Gastroesophageal sphincter (tissue), 4 donors: ENCODE measurements around the gene YWHAQ. TPM values are rescaled to one million over a fixed set of nuclear protein-coding genes. Genes with fewer than 3 reads are reported as not detected.

Experiments
- ATAC-seq: fragments of 150-250 bp; one replicate; pipeline ENCODE4 v1.9.1; 2016; ENCODE audit warnings: mild to moderate bottlenecking, moderate library complexity
- H3K27ac ChIP-seq, 4 donors: fragments of 200-600 bp; sonication (generic) in 3 of 4; 1 replicate in 3 of 4; 2 replicates in 1 of 4; pipeline ENCODE4 v1.5.1; 2016 to 2019
- H3K27me3 ChIP-seq: fragments of 200-600 bp; sonication (generic); one replicate; pipeline ENCODE4 v1.5.1; 2019
- H3K36me3 ChIP-seq, 2 donors: fragments of 200-600 bp; sonication (generic); one replicate each; pipeline ENCODE4 v1.5.1; 2019; ENCODE audit warnings: control low read depth in 1 of 2
- H3K4me1 ChIP-seq, 3 donors: fragments of 200-600 bp; sonication (generic); 1 replicate in 2 of 3; 2 replicates in 1 of 3; pipeline ENCODE4 v1.5.1; 2016 to 2019; ENCODE audit warnings: control low read depth in 2 of 3
- H3K4me3 ChIP-seq, 2 donors: fragments of 200-600 bp; sonication (generic); one replicate each; pipeline ENCODE4 v1.5.1; 2019; ENCODE audit warnings: mild to moderate bottlenecking in 1 of 2, moderate library complexity in 1 of 2
- H3K9me3 ChIP-seq, 3 donors: fragments of 200-600 bp; sonication (generic); one replicate each; pipeline ENCODE4 v1.5.1; 2017 to 2019; ENCODE audit warnings: control low read depth in 2 of 3
- EP300 ChIP-seq: sonication (generic); formaldehyde crosslinking; IDR thresholded peaks from one replicate; pipeline ENCODE4 v1.6.1; 2017; ENCODE audit warnings: antibody characterized with exemption, mild to moderate bottlenecking
- POLR2A ChIP-seq, 2 donors: fragments of 450-650 bp; IDR thresholded peaks; one replicate each; pipeline ENCODE4 v1.6.1; 2017; ENCODE audit warnings: antibody characterized with exemption in 2 of 2, mild to moderate bottlenecking in 2 of 2, moderate library complexity in 1 of 2
- POLR2AphosphoS5 ChIP-seq: sonication (generic); formaldehyde crosslinking; IDR thresholded peaks from one replicate; pipeline ENCODE4 v1.6.1; 2017; ENCODE audit warnings: antibody characterized with exemption
- WGBS, 2 donors: methylation state at CpG; one replicate each; pipeline ENCODE4 v1.1.5; 2018; ENCODE audit warnings: low coverage in 1 of 2; 5-methylcytosine and 5-hydroxymethylcytosine counted together
- total RNA-seq, 4 donors: library from RNA; depleted of rRNA; stranded (reverse); fragments of >200 nt; gene quantifications; one replicate each; pipeline ENCODE4 v1.1.0, GENCODE V29; 2016
- TF ChIP-seq, protein P1 (sequence below), 4 experiments: fragments of 200-600 bp in 2 of 4; fragments of 450-650 bp in 2 of 4; sonication (generic) in 1 of 4; IDR thresholded peaks; one replicate each; pipeline ENCODE4 v1.5.1; 2017 to 2019; ENCODE audit warnings: antibody characterized with exemption in 4 of 4, mild to moderate bottlenecking in 2 of 4, moderate library complexity in 2 of 4

YWHAQ gene
- total RNA-seq = 100 to 1,000 TPM; 226 to 282 (median 255) TPM

DNA sequence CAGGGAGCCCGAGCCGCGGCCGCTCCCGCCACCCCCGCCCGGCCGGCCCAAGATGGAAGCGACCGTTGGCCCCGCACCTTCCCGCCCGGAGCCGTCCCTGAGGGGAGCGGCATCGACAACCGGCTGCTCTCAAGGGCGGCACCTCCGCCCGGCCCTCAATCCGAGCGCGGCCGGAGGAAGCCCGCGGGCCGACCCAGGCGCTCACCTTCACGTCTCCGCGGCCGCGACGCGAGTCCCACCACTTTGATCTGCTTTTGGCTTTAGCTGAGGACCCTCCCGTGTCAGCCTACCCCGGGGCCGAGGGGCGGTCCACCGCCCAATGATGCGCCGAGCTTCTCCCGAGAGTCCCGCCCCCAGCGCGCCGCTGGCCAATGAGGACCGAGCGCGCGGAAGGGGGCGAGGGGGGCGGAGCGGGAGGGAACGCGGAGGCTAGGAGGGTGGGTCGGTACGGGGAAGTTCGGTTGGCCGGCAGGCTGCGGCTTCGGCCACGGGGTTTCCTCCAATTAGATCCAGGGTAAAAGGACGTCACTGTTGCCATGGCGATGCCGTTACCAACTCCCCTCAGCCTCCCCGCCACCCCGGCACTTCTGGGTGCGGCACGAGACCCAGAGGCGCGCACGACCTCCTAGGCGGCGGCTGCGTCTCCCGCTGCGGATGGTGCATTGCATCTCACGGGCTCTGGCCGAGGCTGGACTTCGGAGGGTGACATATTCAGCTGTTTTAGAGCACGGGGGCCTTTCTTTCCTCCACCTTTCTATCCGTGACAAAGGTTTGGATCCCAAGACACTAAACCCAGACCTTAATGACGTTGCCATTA is at the start of gene YWHAQ:
TSS of gene YWHAQ (minus strand) at position 262 of the 817 bp plus-strand sequence. CDS start 545 bp downstream, outside the sequence.
- no peaks in the 10 kb centered on the region for H3K9me3 ChIP-seq
- TF ChIP-seq, protein P1, sequence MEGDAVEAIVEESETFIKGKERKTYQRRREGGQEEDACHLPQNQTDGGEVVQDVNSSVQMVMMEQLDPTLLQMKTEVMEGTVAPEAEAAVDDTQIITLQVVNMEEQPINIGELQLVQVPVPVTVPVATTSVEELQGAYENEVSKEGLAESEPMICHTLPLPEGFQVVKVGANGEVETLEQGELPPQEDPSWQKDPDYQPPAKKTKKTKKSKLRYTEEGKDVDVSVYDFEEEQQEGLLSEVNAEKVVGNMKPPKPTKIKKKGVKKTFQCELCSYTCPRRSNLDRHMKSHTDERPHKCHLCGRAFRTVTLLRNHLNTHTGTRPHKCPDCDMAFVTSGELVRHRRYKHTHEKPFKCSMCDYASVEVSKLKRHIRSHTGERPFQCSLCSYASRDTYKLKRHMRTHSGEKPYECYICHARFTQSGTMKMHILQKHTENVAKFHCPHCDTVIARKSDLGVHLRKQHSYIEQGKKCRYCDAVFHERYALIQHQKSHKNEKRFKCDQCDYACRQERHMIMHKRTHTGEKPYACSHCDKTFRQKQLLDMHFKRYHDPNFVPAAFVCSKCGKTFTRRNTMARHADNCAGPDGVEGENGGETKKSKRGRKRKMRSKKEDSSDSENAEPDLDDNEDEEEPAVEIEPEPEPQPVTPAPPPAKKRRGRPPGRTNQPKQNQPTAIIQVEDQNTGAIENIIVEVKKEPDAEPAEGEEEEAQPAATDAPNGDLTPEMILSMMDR (IDR thresholded peaks at IDR 0.05) = no peak
- peak; percentile 95 for TF ChIP-seq POLR2A (IDR thresholded peaks at IDR 0.05)
- TF ChIP-seq POLR2AphosphoS5 = peak; percentile 98
- peak; percentile 97 for ATAC-seq
- H3K27ac ChIP-seq = peak within 1 kb of the TSS; percentile 84 to 98 (median 96)
- no peaks in the 10 kb centered on the region for H3K27me3 ChIP-seq
- no peaks in the 10 kb centered on the region for H3K36me3 ChIP-seq
- WGBS, 2 donors = 0% methylated on average over 1 to 2 of the region's 84 CpGs
- H3K4me1 ChIP-seq = peaks cover 4 to 48% (median 20%) of the 10 kb centered on the region in 3 donors
- peak within 1 kb of the TSS; percentile 77 to 88 for H3K4me3 ChIP-seq

DNA sequence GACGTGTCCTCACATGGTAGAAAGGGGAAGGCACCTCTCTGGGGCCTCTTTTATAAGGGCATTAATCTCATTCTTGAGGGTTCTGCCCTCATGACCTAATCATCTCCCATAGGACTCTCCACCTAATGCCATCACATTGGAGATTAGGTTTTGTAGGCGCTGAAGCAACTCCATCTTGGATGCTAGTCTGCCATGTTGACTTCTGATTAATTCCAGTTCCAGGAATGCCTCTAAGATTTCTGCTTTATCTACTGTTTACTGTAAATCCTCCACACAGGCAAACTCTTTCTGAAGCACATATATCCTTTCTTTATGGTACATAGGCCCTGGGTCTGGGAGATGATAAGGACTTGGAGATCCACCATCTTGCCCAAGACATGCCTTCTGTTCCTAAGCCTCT is 49.3 kb upstream of the YWHAQ start:
- H3K36me3 ChIP-seq = no peaks in the 10 kb centered on the region
- no peak overlapping the region for H3K4me3 ChIP-seq
- TF ChIP-seq POLR2A (IDR thresholded peaks at IDR 0.05) (no peak), EP300 (no peak), POLR2AphosphoS5 (no peak)
- TF ChIP-seq, protein P1 (IDR thresholded peaks at IDR 0.05) = no peak
- H3K4me1 ChIP-seq = peaks cover 0 to 6% (median 5%) of the 10 kb centered on the region in 3 donors
- no peaks in the 10 kb centered on the region for H3K9me3 ChIP-seq
- WGBS, 2 donors = 100% methylated on average over 1 to 2 of the region's 2 CpGs
- no peak overlapping the region for H3K27ac ChIP-seq
- ATAC-seq = no peak
- H3K27me3 ChIP-seq = no peaks in the 10 kb centered on the region

DNA sequence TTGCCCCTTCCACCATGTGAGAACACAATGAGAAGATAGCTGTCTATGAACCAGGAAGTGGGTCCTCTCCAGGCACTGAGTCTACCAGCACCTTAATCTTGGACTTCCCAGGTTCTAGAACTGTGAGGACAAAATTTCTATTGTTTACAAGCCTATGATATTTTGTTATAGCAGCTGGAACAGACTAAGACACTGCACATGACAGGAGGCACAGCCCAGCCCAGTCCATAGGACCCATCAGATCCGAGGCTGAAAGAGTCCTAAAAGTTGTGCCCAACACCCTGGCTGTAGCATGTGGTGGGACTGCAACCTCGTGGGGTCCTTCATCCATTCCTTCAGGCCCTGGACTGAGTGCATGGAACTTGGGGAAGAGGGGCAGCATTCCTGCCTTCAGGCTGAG is 48.4 kb upstream of the YWHAQ start:
- no peak for ATAC-seq
- TF ChIP-seq, protein P1 (IDR thresholded peaks at IDR 0.05) = no peak
- no peak for TF ChIP-seq POLR2AphosphoS5
- TF ChIP-seq POLR2A (IDR thresholded peaks at IDR 0.05) = no peak
- no peak for TF ChIP-seq EP300
- WGBS, 2 donors = 92% methylated on average over 2 of the region's 2 CpGs; no CpG with 5 or more reads in 1 of the 2 donors

DNA sequence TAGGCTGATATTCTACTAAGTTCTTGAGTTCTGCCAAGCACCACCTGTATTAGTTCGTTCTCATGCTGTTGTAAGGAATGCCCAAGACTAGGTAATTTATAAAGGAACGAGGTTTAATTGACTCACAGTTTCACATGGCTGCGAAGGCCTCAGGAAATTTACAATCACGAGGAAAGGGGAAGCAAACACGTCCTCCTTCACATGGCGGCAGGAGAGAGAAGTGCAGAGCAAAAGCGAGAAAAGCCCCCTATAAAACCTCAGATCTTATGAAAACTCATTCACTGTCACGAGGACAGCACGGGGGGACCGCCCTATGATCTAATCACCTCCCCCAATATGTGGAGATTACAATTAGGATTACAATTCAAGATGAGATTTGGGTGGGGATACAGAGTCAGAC is 47.7 kb upstream of the YWHAQ start:
- TF ChIP-seq POLR2A (IDR thresholded peaks at IDR 0.05) (no peak), POLR2AphosphoS5 (no peak), EP300 (no peak)
- TF ChIP-seq, protein P1 (IDR thresholded peaks at IDR 0.05) = no peak
- H3K27me3 ChIP-seq = no peaks in the 10 kb centered on the region
- WGBS, 2 donors = 83 to 93% methylated on average over 2 to 10 of the region's 10 CpGs
- peaks cover 0 to 6% (median 5%) of the 10 kb centered on the region in 3 donors for H3K4me1 ChIP-seq
- H3K9me3 ChIP-seq = no peaks in the 10 kb centered on the region
- H3K36me3 ChIP-seq = no peaks in the 10 kb centered on the region
- no peak overlapping the region for H3K4me3 ChIP-seq
- no peak overlapping the region for H3K27ac ChIP-seq
- ATAC-seq = no peak

More for the DNA sequence above, 48.4 kb upstream of the YWHAQ start:
- Histone ChIP-seq H3K4me3 (no peak overlapping the region), H3K27me3 (no peaks in the 10 kb centered on the region), H3K9me3 (no peaks in the 10 kb centered on the region), H3K27ac (no peak overlapping the region), H3K4me1 (peaks cover 0 to 6% (median 5%) of the 10 kb centered on the region in 3 donors), H3K36me3 (no peaks in the 10 kb centered on the region)
